Fibroblast of lung (primary cell): ENCODE results near the gene MRPS34.

Experiments
- CTCF ChIP-seq, 2 donors: IDR thresholded peaks in 1 of 2; conservative IDR thresholded peaks in 1 of 2; 1 replicate in 1 of 2; 2 replicates in 1 of 2; pipeline ENCODE4 v1.5.1; 2011 to 2012; ENCODE audit warnings: low read length in 2 of 2, control low read depth in 1 of 2, inconsistent platforms in 1 of 2, low read depth in 1 of 2, mild to moderate bottlenecking in 1 of 2
- EZH2 ChIP-seq: IDR thresholded peaks from 2 replicates; pipeline ENCODE4 v1.5.1; 2012; ENCODE audit warnings: low read length, control low read depth, mild to moderate bottlenecking; ENCODE audit errors: missing control alignments

- peak in 1 of 2 donors; percentile 34 for TF ChIP-seq CTCF (conservative IDR thresholded peaks at IDR 0.05 in 1 of 2, IDR thresholded peaks at IDR 0.05 in 1 of 2; ENCODE audit: low read depth in 1 of 2, low read length in 2 of 2)
- no peak for TF ChIP-seq EZH2
These were observed 9.1 kb downstream of the MRPS34 start for GRCh38 chr16:1763521-1764511.
